Glutamatergic neuron (in vitro differentiated cells): ENCODE results near the gene FABP2. TPM values are rescaled to one million over a fixed set of nuclear protein-coding genes. Genes with fewer than 3 reads are reported as not detected.
"Not testable (repeated sequence)": the region's sequence is repeated elsewhere in the genome, so short reads cannot be mapped to it uniquely, and the experiment has no call there.

Experiments used
- DNase-seq: peaks from one replicate; pipeline ENCODE4 v3.0.0; 2022
- H3K27ac Mint-ChIP-seq: one replicate; pipeline ENCODE4 v1.8.0; 2020; ENCODE audit warnings: mild to moderate bottlenecking, mixed read lengths, inconsistent platforms; ENCODE audit not compliant: unreplicated experiment
- H3K27me3 Mint-ChIP-seq: one replicate; pipeline ENCODE4 v1.8.0; 2020; ENCODE audit warnings: mild to moderate bottlenecking, moderate library complexity, mixed read lengths, inconsistent platforms; ENCODE audit not compliant: unreplicated experiment
- H3K36me3 Mint-ChIP-seq: one replicate; pipeline ENCODE4 v1.8.0; 2020; ENCODE audit warnings: mild to moderate bottlenecking, mixed read lengths, inconsistent platforms; ENCODE audit not compliant: unreplicated experiment
- H3K4me1 Mint-ChIP-seq: one replicate; pipeline ENCODE4 v1.8.0; 2020; ENCODE audit warnings: mild to moderate bottlenecking, low read depth, mixed read lengths, inconsistent platforms; ENCODE audit not compliant: unreplicated experiment
- H3K4me3 Mint-ChIP-seq: one replicate; pipeline ENCODE4 v1.8.0; 2020; ENCODE audit warnings: mild to moderate bottlenecking, mixed read lengths, inconsistent platforms; ENCODE audit not compliant: unreplicated experiment
- H3K9me3 Mint-ChIP-seq: one replicate; pipeline ENCODE4 v1.8.0; 2020; ENCODE audit warnings: mild to moderate bottlenecking, moderate library complexity, mixed read lengths, inconsistent platforms; ENCODE audit not compliant: unreplicated experiment
- CTCF ChIP-seq: fragments of 200-600 bp; sonication (generic); IDR thresholded peaks from one replicate; pipeline ENCODE4 v1.5.0; 2021; ENCODE audit not compliant: partially characterized antibody, unreplicated experiment
- long read RNA-seq: library from polyadenylated mRNA; unstranded; transcript quantifications from one replicate; pipeline ENCODE4 v2.0.0, GENCODE V29; 2020; ENCODE audit not compliant: unreplicated experiment
- total RNA-seq: library from RNA; stranded (reverse); fragmentation: NEBNext Ultra II Directional; extraction: Animal tissue kit (Norgen Biotek cat#: 25700); gene quantifications from one replicate; pipeline ENCODE4 v1.2.1, GENCODE V29; 2021; ENCODE audit not compliant: unreplicated experiment

FABP2 gene
- total RNA-seq, result not detected
- long read RNA-seq, result 0 reads

GRCh38 chr4:119321921-119322687 is at the start of gene FABP2:
Gene FABP2, minus strand, starts transcription at chr4:119322138. Its CDS starts 36 bp downstream, at chr4:119322102.
- no peak for TF ChIP-seq CTCF
- Mint-ChIP-seq H3K9me3 (no peaks in the 10 kb centered on the region), H3K4me3 (no peak within 1 kb of the TSS), H3K4me1 (no peaks in the 10 kb centered on the region), H3K27me3 (no peaks in the 10 kb centered on the region), H3K36me3 (no peaks in the 10 kb centered on the region), H3K27ac (no peak within 1 kb of the TSS)
- no peak for DNase-seq

- not testable (repeated sequence) for DNase-seq, H3K9me3 Mint-ChIP-seq, H3K27ac Mint-ChIP-seq, H3K4me1 Mint-ChIP-seq, H3K4me3 Mint-ChIP-seq, H3K27me3 Mint-ChIP-seq, H3K36me3 Mint-ChIP-seq
Observed at GRCh38 chr4:119370951-119371683, 49.2 kb upstream of the FABP2 start.

GRCh38 chr4:119370392-119370791 is 48.5 kb upstream of the FABP2 start:
- H3K9me3 Mint-ChIP-seq, H3K27me3 Mint-ChIP-seq, DNase-seq, H3K27ac Mint-ChIP-seq, H3K4me1 Mint-ChIP-seq, H3K4me3 Mint-ChIP-seq, H3K36me3 Mint-ChIP-seq: not testable (repeated sequence)

GRCh38 chr4:119366802-119367201 is 44.9 kb upstream of the FABP2 start:
- not testable (repeated sequence) for H3K4me3 Mint-ChIP-seq, H3K27ac Mint-ChIP-seq, H3K36me3 Mint-ChIP-seq, H3K27me3 Mint-ChIP-seq, H3K4me1 Mint-ChIP-seq, DNase-seq, H3K9me3 Mint-ChIP-seq

- H3K27me3 Mint-ChIP-seq, H3K9me3 Mint-ChIP-seq, H3K36me3 Mint-ChIP-seq, DNase-seq, H3K27ac Mint-ChIP-seq, H3K4me1 Mint-ChIP-seq, H3K4me3 Mint-ChIP-seq: not testable (repeated sequence)
Observed at GRCh38 chr4:119364203-119364602, 42.3 kb upstream of the FABP2 start.

- H3K9me3 Mint-ChIP-seq, H3K36me3 Mint-ChIP-seq, H3K27ac Mint-ChIP-seq, H3K27me3 Mint-ChIP-seq, DNase-seq, H3K4me1 Mint-ChIP-seq, H3K4me3 Mint-ChIP-seq: not testable (repeated sequence)
Observed at GRCh38 chr4:119363372-119363771, 41.4 kb upstream of the FABP2 start.

- not testable (repeated sequence) for H3K9me3 Mint-ChIP-seq, H3K27me3 Mint-ChIP-seq, H3K27ac Mint-ChIP-seq, H3K36me3 Mint-ChIP-seq, H3K4me3 Mint-ChIP-seq, DNase-seq, H3K4me1 Mint-ChIP-seq
Observed at GRCh38 chr4:119362413-119362812, 40.5 kb upstream of the FABP2 start.

- not testable (repeated sequence) for H3K9me3 Mint-ChIP-seq, DNase-seq, H3K4me1 Mint-ChIP-seq, H3K27me3 Mint-ChIP-seq, H3K27ac Mint-ChIP-seq, H3K36me3 Mint-ChIP-seq, H3K4me3 Mint-ChIP-seq
Observed at GRCh38 chr4:119359873-119360272, 37.9 kb upstream of the FABP2 start.

GRCh38 chr4:119356796-119357195 is 34.9 kb upstream of the FABP2 start:
- DNase-seq, H3K27me3 Mint-ChIP-seq, H3K9me3 Mint-ChIP-seq, H3K36me3 Mint-ChIP-seq, H3K4me1 Mint-ChIP-seq, H3K4me3 Mint-ChIP-seq: not testable (repeated sequence)
- H3K27ac Mint-ChIP-seq, result peak overlapping the region; percentile 49

GRCh38 chr4:119356041-119356440 is 34.1 kb upstream of the FABP2 start:
- H3K27me3 Mint-ChIP-seq, H3K27ac Mint-ChIP-seq, H3K4me1 Mint-ChIP-seq, DNase-seq, H3K9me3 Mint-ChIP-seq, H3K36me3 Mint-ChIP-seq, H3K4me3 Mint-ChIP-seq: not testable (repeated sequence)

GRCh38 chr4:119353364-119353763 is 31.4 kb upstream of the FABP2 start:
- H3K27me3 Mint-ChIP-seq, result not testable (repeated sequence)

More at GRCh38 chr4:119353364-119353763, 31.4 kb upstream of the FABP2 start:
- H3K36me3 Mint-ChIP-seq, H3K27ac Mint-ChIP-seq, H3K9me3 Mint-ChIP-seq, DNase-seq, H3K4me1 Mint-ChIP-seq, H3K4me3 Mint-ChIP-seq: not testable (repeated sequence)
